ENCODE measurements around the gene PSENEN. TPM values are rescaled to one million over a fixed set of nuclear protein-coding genes. Genes with fewer than 3 reads are reported as not detected.

PSENEN gene
- total RNA-seq, 1 donor from 2014 or later: 63.7 TPM

Other genes with a start within 250 kb of the PSENEN start
- gene DMKN, start 232.0 kb upstream of the PSENEN start, total RNA-seq: 195 and 200 TPM in 2 replicates
- gene SBSN, start 217.3 kb upstream of the PSENEN start, total RNA-seq: not detected in 2 replicates
- not detected in 2 replicates for gene GAPDHS, start 212.2 kb upstream of the PSENEN start, total RNA-seq
- gene TMEM147, start 200.0 kb upstream of the PSENEN start, total RNA-seq: 157 and 167 TPM in 2 replicates
- not detected in 2 replicates for gene ATP4A, start 182.0 kb upstream of the PSENEN start, total RNA-seq
- gene PMIS2, start 159.5 kb upstream of the PSENEN start, total RNA-seq: not detected in 2 replicates
- 19.2 and 19.7 TPM in 2 replicates for gene HAUS5, start 132.9 kb upstream of the PSENEN start, total RNA-seq
- gene RBM42, start 116.6 kb upstream of the PSENEN start, total RNA-seq: 114 and 116 TPM in 2 replicates
- 0.35 TPM in 1 of 2 replicates, not detected in the other for gene ETV2, start 103.9 kb upstream of the PSENEN start, total RNA-seq
- gene COX6B1, start 97.3 kb upstream of the PSENEN start, total RNA-seq: 496 and 575 TPM in 2 replicates
- not detected in 2 replicates for gene UPK1A, start 79.1 kb upstream of the PSENEN start, total RNA-seq
- not detected in 2 replicates for gene ZBTB32, start 41.1 kb upstream of the PSENEN start, total RNA-seq
- 7.4 and 20.2 TPM in 2 replicates for gene KMT2B, start 27.6 kb upstream of the PSENEN start, total RNA-seq
- gene IGFLR1, start 3.2 kb upstream of the PSENEN start, total RNA-seq: 7.9 and 15.3 TPM in 2 replicates
- gene U2AF1L4, start 233 bp upstream of the PSENEN start, total RNA-seq: 5.9 and 6.5 TPM in 2 replicates
- gene LIN37, start 2.9 kb downstream of the PSENEN start, total RNA-seq: 12.7 and 18.9 TPM in 2 replicates
- gene HSPB6, start 11.4 kb downstream of the PSENEN start, total RNA-seq: 0.14 and 2.0 TPM in 2 replicates
- 14.3 and 14.7 TPM in 2 replicates for gene PROSER3, start 12.5 kb downstream of the PSENEN start, total RNA-seq
- 2.6 and 13.3 TPM in 2 replicates for gene ARHGAP33, start 29.9 kb downstream of the PSENEN start, total RNA-seq
- gene PRODH2, start 67.2 kb downstream of the PSENEN start, total RNA-seq: not detected in 2 replicates
- gene NPHS1, start 106.9 kb downstream of the PSENEN start, total RNA-seq: not detected in 2 replicates
- not detected in 2 replicates for gene KIRREL2, start 111.3 kb downstream of the PSENEN start, total RNA-seq
- 1.1 and 8.4 TPM in 2 replicates for gene APLP1, start 122.9 kb downstream of the PSENEN start, total RNA-seq
- 3.9 and 10.7 TPM in 2 replicates for gene NFKBID, start 154.9 kb downstream of the PSENEN start, total RNA-seq
- not detected in 2 replicates for gene HCST, start 156.9 kb downstream of the PSENEN start, total RNA-seq
- gene TYROBP, start 162.6 kb downstream of the PSENEN start, total RNA-seq: not detected in 2 replicates
- 6.2 and 12.7 TPM in 2 replicates for gene LRFN3, start 190.7 kb downstream of the PSENEN start, total RNA-seq
- 23.2 and 34.5 TPM in 2 replicates for gene SDHAF1, start 249.5 kb downstream of the PSENEN start, total RNA-seq

All from epithelial cell of proximal tubule (primary cell).